Measurements from ENCODE around the gene WDR43.
"Not testable (repeated sequence)": the region's sequence is repeated elsewhere in the genome, so short reads cannot be mapped to it uniquely, and the experiment has no call there.

Gene WDR43

DNA sequence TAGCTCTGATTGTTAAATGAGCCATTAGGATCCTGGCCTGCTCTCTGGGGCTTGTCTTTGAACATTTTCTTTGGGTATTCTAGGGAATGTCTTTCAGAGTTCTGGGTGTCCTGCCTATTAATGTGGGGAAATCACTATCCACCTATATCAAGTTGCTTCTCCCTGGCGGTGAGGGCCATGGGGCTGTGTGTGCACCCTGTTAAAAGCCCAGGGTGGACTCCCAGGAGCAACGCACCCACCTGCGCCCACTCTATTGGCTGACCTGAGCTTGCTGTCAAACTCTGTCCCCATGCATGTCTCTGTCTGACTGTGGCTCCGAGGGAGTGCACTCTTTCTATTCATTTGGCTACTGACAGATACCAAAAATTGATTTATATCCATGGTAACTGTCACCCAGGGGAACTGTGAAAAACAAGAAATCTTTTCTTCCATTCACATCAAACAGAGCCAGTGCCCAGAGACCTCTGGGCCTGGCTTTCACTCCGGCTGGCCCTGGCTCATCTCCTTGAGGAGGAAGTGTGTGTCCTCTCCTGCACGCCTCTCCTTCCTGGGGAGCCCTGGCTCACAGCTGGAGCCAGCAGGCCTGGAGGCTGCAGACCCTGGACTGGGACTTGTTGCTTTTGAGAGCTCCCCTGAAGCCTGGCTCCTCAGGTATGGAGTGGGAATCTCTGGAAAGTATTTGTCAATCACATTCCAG is 76.1 kb downstream of the WDR43 start:
- peak in 2 of 4 experiments; percentile 14 to 27 for DNase-seq

DNA sequence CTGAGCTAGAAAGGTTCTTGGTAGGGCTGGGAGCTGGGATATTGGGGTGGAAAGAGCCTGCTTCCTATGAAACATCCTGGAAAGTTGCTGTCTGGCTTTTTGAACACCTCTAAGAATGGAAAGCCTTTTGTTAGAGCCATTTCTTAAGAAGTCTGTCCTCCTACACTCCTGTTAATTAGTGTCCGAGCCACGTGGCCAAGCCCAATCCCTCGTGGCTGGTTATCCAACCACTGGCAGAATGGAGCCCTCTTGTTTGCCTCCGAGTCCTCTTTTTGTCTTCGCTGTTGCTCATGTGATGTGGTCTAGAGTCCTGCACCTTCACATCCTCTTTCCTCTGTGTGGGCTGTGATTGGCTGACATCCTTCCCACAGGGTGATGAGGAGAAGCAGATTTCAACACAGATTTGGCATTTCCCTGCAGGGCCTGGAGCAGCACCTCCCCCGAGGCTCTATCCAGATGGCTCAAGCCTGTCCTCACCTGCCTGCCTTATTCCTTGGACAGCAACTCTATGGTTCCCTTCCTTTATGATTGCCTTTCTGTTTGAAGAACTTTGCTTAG is 78.4 kb downstream of the WDR43 start:
- peak; percentile 54 to 85 (median 84) for DNase-seq

DNA sequence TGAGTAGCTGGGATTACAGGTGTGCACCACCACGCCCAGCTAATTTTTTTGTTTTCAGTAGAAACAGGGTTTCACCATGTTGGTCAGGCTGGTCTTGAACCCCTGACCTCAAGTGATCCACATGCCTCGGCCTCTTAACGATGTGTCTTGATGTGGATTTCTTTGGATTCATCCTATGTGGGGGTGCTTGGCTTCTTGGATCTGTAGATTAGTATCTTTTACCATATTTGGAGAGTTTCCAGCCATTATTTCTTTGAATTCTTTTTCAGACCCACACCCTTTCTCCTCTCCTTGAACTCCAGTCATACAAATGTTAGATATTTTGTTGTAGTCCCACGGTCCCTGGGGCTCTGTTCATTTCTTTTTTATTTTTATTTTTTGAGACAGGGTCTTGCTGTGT is 79.8 kb downstream of the WDR43 start:
- DNase-seq: no peak

DNA sequence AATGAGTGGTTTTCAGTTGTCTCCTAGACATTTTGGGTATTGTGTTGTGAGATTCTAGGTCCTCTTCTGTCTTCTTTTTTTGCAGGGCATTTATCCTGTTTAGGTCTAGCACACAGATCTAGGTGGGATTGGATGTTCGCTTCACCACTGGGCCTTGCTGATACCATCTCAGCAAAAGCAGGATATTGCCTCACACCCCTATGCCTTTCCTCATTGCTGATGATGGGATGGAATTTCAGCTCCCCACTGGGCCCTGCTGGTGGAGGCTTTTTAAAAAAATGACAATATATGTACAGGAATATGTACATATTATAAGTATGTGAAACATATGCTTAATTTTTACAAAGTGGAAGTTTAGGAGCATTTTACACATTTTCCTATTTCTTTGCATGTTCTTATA is 81.2 kb downstream of the WDR43 start:
- peak in 2 of 4 experiments; percentile 23 to 40 for DNase-seq

DNA sequence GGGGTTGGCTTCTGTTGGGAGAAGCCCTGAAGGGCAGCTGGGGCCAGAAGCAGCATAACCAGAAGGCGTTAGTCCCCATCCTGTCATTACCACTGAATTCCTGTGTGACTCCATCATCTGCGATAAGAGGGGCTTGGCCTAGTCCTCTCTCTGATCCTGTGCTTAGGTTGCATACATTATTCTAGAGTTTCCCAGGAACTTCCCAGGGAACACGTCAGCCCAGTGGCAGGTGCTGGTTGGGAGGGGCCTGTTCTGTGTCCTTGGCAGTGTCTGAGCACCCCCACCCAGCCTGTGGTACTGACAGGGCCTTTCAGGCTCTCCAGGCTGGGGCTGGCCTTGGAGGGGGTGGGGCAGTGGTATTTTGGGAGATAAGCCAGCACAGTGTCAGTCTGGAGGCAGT is 82.1 kb downstream of the WDR43 start:
- DNase-seq: no peak

DNA sequence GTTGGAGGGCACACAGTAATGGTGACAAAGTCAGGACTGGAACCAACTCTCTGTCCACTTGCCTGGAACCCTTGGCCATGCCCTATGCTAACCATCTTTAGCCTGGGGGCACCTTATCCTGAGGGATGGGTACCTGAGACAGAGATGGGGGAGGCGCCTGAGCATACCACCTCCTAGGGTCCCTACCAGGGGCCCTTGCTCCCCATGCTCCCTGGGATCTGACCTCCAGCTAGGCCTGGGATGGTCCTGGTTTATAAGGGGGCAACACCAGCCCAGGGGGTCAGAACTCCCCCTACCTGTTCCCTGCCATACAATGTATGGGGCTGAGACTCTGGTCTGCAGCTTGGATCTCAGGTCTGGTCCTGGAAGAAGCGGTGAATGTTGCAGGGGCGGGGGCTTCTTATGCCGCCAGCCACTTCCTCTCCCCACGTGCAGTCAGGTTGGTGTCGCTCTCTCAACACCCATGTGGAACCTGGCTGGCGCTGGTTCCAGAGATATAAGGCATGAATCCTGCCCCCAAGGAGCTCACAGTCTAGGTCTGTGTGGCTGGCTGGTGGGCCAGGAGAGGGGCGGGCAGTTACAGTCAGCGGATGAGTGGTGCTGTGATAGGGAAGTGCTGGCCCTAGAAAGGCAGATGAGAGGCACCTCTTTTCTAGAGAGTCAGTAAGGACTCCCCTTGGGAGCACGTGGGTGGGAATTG is 82.9 kb downstream of the WDR43 start:
- DNase-seq: no peak

DNA sequence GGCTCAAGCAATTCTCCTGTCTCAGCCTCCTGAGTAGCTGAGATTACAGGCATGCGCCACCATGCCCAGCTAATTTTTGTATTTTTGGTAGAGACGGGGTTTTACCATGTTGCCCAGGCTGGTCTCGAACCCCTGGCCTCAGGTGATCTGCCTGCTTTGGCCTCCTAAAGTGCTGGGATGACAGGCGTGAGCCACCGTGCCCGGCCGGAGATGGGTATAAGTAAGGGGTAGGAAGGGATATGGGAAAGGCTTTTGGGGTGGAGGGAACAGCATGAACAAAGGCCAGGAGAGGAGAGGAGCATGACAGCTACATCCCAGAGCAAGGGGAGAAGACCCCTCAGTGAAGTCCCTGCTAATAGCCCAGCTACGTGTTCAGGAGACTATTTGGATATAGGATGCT is 83.5 kb downstream of the WDR43 start:
- DNase-seq: not testable (repeated sequence)

DNA sequence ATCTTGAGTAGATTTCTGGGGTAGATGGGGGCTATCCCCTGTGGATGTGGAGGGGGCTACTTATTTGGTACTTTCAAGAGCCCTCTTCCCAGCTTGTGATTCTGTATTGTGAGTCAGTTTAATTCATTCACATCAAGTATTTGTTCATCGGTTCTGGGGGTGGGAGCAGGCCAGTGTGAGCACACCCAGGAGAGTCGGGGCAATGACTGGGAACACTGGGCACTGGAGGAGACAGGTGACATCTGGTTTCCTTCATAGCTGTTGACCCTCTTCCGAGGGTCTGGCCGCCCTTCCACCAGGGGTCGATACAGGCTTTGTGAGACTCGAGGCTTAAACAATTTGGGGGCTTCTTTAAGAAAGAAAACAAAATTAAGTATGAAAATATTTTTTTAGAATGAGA is 84.1 kb downstream of the WDR43 start:
- no peak for DNase-seq

DNA sequence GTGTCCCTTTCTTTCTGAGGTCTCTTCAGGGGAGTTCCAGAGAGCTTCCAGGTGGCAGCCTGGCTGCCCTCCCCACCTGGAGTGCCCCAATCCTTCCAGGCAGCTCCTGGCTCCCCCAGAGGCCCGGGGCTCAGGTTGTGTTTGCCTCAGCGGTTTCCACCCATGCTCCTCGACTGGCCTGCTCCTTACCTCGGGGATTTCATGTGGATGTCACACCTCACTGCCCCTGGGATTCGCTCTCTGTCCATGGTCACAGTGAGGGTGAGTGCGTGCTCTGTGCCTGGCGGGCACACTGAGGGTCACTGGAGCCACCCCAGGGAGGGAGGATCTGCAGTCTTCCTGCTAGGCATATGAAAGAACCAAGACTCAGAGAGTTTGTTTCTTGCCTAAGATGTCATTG is 84.6 kb downstream of the WDR43 start:
- no peak for DNase-seq

DNA sequence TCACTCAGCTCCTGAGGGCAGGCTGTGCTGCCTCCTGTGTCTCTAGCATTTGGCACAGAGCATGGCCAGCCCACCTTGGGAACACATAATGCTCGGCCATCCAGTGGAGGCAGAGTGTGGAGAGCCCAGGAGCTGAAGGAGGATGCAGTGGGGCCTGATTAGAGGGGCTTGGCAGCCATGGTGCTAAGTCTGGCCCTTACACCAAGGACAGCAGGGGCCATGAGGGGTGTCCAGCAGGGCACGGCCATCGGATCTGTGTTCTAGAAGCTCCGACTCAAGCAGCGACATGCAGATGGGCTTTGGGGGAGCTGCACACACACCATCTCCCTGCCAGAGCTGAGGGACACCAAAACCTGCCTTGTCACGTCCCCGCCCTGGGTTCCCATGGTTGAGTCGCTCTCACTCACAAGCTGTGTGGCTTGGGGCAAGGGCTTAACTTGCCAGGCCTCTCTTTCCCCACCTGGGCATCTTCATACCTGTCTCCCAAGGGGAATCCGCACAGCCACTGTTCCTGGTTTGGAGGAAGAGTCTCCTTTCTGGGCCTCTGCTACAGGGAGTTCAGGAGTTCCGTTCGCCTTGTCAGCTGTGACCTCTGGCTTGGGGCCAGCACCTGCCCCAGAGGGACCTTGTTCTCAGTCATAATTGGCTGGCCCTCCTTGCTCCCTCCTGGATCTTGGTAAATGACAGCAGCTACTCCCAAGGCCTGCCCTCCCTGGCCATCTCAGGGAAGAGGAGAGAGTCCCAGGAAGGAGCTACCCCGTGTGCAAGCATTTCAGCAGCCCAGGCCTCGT is 85.3 kb downstream of the WDR43 start:
- no peak for DNase-seq

DNA sequence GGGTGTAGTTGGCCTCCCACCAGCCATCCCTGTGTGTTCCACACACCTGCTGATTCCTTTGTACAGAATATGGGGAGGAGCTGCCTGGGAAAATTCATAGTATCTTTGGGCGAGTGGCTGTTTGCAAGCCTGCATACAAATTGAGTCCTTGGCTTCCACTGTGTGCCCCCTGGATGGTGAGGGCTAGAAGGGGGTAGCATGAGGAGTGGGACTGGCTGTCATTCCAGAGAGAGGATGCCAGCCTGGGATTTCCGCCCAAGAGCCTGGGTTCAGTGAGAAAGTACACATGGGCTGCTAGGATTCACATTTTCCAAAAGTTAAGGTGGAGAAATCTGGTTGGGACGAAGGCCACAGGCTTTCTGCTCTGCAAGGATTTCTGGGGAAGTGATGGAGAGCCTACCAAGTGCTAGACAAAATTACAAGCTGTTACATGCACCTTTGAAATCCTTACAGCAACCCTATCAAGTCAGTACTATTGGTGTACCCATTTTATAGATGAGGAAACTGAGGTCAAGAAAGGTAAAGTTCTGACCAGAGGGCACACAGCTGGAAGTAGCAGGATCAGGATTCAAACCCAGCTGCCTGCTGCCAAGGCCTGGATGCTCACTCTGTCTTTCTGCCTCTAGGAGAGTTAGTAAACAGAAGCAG is 86.0 kb downstream of the WDR43 start:
- DNase-seq: no peak

DNA sequence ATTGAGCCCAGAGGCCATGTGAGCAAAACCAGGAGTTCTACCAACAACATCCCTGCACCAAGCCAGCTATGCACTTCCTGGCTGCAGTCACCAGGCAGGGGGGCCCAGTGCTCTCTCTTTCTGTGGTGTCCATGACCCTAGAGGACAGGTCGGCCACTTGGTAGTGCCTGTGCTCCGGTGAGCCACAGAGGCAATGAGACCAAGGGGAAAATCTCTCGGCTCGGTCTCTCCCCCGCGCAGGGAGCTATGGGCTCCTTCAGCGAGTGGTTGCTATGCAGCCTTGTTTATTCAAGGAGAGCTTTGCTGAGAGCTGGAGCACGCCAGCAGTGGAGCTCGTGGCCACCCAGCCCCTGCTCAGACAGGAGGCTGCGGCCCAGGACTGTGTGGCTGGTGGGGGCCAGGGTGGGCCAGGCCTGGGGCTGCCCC is 86.6 kb downstream of the WDR43 start, which contains the start of gene TOGARAM2:
Gene TOGARAM2, plus strand, starts transcription at position 283 of the 426 bp plus-strand sequence. CDS start 13,537 bp downstream, outside the sequence.
- no peak for DNase-seq

DNA sequence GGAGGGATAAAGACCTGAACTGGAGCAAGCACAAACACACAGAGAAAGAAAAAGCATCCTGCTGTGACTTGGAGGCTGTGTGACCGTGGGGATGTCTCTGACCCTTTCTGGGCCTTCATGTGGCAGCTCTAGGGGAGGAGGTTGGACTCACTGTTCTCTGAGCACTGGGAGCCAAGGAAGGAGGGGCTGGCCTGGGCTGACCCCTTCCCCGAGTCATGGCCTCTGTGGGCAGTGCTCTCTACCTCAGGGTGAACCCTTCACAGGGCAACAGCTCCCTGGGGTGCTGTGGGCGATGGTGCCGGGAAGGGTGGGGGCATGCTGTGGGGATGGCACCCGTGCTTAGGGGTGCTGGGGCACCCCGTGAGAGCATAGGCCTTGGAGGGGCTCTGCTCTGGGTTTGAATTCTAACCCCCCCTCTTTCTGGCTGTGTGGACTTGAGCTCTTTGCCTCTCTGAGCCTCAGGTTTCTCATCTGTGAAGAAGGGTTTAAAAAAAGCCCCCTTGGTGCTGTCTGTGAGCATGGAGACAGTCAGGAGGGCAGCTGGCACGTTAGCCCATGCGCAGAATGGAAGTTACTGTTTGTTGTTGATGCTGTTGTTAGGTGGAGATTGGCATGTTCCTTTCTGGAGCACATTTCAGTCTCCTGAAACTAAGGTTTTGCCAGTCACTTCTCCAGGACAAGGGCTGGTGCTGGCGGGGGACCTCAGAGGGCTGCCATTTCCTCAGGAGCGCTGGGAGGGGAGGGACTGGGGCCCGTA is 87.3 kb downstream of the WDR43 start:
- DNase-seq: no peak

DNA sequence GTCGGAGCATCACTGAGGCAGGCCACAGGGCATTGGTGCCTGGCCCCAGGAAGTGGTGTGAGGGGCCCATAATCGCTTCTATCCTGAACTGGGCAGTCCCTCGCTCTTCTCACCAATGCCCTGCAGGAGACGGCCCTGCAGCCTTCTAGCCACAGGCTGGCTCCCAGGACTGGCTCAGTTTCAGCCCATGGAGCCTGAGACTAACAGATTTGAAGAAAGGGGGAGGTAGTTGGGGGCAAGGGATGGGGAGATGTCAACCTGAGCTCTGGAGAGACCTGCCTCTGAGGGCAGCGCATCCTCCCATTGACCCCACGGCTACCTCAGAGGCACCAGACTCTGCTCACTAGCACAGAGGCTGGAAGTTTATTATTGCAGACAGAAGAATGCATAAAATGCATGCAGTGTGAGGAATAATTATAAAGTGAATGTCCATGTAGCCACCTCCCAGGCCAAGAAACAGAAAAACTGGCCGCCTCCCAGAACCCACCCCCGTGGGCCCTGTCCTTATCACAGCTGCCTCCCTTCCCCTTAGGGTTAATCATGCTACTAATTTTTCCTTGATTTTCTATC is 88.0 kb downstream of the WDR43 start:
- no peak for DNase-seq

DNA sequence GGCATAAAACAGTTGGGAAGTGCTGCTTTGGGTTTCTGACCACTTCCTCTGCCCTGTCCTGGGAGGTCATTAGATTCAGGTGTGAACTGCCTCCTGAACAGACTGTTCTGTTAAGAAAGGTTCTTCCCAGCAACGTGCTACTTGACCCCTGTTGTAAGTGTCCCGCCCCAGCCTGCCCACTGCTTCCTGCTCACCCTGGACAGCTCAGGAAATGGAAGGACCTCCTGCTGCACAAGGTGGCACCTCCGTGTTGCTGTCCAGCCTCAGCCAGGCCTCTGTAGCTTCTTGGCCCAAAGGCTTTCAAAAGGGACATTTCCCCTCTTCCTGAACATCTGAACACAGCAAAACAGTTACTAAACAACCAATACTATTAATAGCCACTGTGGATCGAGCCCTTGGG is 92.0 kb downstream of the WDR43 start:
- DNase-seq: peak in 2 of 4 experiments; percentile 21 to 52

DNA sequence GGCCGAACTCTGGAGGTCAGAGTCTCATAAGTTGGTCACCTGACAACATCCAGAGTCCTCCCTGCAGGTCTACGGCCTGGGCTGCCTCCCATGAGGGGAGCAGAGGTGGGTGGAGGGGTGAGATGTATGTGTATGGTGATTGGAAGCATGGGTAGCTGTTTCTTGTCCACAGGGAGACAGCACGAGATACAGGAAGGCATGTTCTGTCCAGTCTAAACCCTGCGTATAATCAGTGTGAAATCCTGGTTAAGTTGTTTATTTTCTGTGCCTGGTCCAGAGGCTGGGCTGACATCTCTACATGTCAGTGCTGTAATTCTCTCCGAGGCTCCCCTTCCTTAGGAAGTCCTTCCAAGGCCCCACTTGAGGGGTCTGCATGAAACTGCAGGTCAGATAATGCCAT is 95.5 kb downstream of the WDR43 start:
- no peak for DNase-seq

DNA sequence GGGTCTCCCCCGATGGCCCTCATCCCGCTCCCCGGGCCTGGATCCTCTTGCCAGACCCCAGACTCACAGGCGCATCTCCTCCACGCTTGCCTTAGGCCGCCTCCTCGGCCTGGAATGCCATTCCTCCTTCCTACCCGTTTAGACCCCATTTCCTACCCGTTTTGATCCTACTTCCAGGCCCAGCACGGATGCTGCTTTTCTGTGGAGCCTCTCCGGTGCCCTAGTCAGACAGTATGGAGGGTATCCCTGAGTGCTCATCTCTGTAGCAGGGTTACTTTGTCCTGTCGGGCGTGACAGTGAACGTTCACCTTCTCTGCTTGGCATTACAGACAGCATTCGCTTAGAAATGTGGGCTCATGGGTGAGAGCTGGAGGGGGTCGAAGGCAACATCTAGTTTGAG is 96.0 kb downstream of the WDR43 start:
- no peak for DNase-seq

DNA sequence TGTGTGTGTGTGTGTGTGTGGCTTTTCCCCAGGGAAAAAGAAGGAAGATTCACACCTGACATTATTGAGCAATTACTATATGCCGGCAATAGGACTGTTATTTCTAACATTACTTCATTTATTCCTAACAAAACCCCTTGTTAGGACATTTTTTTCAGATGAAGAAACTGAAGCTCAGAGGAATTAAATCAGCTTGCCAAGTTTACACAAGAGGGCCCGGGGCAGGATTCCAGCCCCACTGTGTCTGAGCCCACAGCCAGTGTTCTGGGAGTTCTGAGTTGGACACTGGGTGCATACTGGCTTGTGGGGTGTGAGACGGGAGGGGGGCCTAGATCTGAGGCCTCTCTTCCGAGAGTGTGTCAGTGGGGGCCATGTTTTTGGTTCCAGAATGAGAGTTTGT is 96.6 kb downstream of the WDR43 start:
- DNase-seq: no peak

DNA sequence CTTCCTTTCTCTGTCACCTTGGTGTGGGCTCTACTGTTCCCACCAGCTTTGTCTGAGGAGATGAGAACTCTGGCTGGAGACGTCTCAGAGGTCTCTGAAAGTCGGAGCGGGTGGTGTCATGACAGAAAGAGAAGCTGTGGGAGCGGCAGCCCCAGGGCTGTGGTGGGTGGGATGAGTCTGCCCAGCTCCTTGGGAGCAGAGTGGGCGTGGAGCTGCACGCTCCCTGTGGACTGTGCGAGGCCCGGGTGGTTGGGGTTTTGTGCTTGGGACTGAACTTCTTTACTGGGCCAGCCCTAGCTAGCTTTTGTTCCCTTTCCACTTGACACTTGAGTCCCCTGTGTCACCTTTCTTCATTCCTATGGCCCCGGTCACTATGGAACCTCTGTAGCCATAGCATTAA is 97.0 kb downstream of the WDR43 start:
- DNase-seq: peak in 2 of 4 experiments; percentile 18 to 62

DNA sequence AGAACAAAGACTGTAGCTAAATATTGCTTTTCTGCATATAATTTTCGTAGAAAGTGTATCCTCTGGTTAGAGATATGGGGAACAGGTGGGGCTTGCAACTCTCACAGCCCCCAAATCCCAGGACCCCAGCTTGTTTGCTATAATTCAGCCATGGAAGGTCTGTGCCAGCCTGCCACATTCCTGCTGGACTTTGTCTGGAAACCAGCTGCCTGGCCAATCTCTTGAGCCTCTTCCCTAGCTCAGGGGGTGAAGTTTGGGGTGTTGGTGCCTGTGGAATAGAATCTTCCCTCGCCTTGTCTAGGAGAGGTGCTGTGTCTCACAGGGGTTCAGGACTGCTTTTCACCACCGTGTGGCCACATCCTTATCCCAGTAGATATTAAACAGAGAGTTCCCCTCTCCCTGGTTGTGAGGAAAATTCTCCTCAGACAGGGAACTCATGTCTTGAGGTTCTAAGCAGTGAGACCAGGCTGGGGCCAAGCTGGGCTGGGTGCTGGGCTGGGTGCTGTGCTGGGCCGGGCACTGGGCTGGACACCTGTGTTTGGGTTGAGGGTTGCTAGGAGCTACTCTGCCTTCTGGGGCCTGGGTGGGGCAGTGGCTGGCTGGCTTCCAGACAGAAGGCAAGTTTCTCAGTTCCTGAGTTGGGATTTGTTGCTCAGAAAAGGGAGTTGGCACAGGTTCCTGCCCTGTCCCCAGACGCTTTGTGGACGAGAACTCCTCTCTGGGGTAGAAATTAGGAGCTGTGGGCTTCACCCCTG is 98.9 kb downstream of the WDR43 start:
- peak in 1 of 4 experiments; percentile 18 for DNase-seq

DNA sequence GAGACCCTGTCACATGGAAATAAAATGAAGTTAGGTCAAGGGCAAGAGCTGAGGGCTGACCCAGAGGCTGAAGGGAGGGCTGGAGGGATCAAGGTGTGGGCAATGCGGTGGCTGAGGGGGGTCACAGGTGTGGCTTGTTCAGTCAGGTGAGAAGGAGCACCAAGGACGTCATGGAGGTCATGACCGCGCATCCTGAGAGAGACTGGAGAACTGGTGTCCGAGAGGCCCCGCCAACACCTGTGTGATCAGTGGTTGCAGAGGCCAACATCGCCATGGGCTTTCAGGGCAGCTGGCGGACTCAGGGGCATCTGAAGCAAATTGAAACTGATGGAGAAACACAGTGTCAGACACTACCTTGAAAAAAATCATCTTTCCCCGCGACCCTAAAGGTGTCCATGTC is 99.6 kb downstream of the WDR43 start:
- DNase-seq: no peak

All from suppressor macrophage (primary cell).